AG09319 (cell line): ENCODE results near the gene OPCML.

Experiments
- DNase-seq: peaks from one replicate; pipeline ENCODE4 v3.0.0-alpha.2; 2010; ENCODE audit warnings: low read depth; ENCODE audit errors: extremely low read depth
- TF ChIP-seq, protein P1 (sequence below): IDR thresholded peaks from 2 replicates; pipeline ENCODE4 v1.5.1; 2011; ENCODE audit warnings: low read depth, mild to moderate bottlenecking, inconsistent platforms, low read length, moderate library complexity

OPCML gene

GRCh38 chr11:133399855-133400625, 132.3 kb downstream of the OPCML start:
- TF ChIP-seq, protein P1, sequence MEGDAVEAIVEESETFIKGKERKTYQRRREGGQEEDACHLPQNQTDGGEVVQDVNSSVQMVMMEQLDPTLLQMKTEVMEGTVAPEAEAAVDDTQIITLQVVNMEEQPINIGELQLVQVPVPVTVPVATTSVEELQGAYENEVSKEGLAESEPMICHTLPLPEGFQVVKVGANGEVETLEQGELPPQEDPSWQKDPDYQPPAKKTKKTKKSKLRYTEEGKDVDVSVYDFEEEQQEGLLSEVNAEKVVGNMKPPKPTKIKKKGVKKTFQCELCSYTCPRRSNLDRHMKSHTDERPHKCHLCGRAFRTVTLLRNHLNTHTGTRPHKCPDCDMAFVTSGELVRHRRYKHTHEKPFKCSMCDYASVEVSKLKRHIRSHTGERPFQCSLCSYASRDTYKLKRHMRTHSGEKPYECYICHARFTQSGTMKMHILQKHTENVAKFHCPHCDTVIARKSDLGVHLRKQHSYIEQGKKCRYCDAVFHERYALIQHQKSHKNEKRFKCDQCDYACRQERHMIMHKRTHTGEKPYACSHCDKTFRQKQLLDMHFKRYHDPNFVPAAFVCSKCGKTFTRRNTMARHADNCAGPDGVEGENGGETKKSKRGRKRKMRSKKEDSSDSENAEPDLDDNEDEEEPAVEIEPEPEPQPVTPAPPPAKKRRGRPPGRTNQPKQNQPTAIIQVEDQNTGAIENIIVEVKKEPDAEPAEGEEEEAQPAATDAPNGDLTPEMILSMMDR, result no peak

DNA sequence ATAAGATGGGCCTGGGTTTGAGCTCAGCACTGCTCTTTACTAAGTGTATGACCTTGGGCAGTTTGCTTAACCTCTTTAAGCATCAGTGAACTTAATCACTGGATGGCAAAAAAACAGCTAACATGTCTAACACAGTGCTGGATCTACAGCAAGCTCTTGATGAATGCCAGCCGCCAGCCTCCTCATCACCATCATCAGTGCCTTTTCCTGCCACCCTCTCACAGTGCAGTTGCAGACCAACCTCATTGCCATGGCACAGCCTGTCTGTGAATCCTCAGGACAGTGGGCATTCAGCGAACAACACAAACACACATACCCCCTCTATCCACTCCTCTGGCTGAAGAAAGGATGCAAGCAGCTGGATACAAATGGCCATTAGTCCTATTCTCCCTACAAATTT, 133.0 kb downstream of the OPCML start:
- DNase-seq, result no peak
- TF ChIP-seq, protein P1, result no peak

More at GRCh38 chr11:133399855-133400625, 132.3 kb downstream of the OPCML start:
- DNase-seq, result no peak

DNA sequence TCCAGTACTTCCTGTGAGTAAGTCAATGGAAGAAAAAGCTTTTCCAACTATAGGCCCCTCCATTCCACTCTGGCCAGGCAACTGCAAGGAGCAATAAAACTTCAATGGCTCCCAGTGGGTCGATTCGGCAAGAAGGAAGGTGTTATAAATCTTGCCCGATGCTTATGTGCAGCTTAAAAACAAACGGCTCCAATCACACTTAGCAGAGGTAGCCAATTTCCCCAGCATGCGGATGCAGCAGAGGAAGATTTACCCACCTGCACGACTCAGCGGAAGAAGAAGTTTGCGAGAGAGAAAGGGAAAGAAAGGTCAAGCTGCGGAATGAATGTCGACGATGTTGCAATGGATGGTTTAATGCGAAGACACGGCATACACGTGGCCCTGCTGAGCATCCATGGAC, 141.5 kb downstream of the OPCML start:
- DNase-seq, result no peak
- TF ChIP-seq, protein P1, result no peak

DNA sequence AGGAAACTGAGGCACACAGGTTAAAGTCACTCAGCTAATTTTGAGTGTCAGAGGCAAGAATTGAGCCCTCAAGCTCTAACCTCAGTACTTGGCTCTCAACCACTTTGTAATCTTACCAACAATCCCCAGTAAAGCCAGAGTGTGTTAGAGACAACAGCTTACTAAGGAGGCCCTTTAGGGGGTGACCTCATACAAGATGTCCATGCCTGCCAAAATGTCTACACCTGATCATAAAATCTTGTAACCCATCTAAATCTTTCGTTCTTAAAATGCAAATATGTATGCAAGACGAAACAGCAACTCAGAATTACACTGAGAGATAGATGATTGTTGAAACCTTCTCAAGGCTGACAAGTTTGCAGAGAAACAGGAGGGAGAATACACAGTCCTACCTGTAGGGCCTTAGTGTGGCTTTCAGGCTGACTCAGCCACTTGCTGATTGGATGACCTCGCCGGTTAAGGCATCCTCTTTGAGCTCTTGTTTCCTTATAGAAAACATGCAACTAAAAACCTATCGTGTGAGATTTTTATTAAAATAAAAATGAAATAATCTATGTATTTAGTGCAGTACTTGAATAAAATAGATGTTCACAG, 143.2 kb downstream of the OPCML start:
- DNase-seq, result no peak
- TF ChIP-seq, protein P1, result no peak

DNA sequence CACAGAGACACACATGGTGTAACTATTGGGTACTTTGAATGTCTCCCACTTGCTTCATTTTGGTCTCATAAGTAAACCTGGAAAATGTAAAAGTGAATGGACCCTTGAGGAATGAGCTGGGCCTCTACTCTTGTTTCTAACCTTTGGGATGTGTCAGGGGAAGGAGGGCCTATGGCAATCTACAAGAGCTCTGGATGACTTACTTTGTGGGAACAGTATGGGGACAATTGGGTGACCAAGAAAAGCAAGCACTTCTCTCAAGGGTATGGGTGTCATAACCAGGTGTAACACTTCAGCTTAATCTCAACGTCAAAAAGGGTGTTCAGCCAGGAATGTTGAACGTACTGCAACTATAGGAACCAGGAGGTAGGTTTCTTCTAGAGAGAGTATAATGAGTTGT, 144.0 kb downstream of the OPCML start:
- no peak for DNase-seq
- TF ChIP-seq, protein P1, result no peak

GRCh38 chr11:133386852-133387251, 145.4 kb downstream of the OPCML start:
- no peak for DNase-seq
- TF ChIP-seq, protein P1, result no peak

- DNase-seq, result no peak
- TF ChIP-seq, protein P1, result no peak
These were observed 146.0 kb downstream of the OPCML start for GRCh38 chr11:133386262-133386661.
